HTR-8/SVneo (cell line): ENCODE data around the gene FRMD3.

Experiments used
- DNase-seq: peaks from one replicate; pipeline ENCODE4 v3.0.0; 2011; ENCODE audit warnings: low spot score, mixed read lengths; ENCODE audit not compliant: insufficient read length
- FAIRE-seq: peaks from 2 replicates; lab custom pipeline; 2011; peaks lifted over from hg19 to GRCh38; lab: Jason Lieb, UNC

The FRMD3 gene

DNA sequence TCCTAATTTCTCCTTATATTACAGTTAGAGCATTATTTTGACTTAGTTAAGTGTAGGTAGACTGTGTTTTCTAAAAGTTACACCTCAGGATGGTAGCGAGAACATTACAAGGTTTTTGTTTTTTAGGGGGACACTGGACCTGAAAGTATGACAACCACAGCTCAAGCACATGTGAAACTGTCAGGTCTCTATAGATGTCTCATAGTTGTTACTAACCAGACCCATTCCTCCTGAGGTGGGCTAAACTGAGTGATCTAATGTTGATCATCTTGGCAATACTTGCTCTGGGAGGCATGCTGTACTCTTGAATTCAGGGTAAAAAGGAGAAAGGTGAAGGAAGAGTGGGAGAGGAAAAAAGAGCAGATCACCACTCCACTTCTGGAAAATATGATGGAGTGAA, 278.6 kb downstream of the FRMD3 start:
- FAIRE-seq (no peak), DNase-seq (no peak)

DNA sequence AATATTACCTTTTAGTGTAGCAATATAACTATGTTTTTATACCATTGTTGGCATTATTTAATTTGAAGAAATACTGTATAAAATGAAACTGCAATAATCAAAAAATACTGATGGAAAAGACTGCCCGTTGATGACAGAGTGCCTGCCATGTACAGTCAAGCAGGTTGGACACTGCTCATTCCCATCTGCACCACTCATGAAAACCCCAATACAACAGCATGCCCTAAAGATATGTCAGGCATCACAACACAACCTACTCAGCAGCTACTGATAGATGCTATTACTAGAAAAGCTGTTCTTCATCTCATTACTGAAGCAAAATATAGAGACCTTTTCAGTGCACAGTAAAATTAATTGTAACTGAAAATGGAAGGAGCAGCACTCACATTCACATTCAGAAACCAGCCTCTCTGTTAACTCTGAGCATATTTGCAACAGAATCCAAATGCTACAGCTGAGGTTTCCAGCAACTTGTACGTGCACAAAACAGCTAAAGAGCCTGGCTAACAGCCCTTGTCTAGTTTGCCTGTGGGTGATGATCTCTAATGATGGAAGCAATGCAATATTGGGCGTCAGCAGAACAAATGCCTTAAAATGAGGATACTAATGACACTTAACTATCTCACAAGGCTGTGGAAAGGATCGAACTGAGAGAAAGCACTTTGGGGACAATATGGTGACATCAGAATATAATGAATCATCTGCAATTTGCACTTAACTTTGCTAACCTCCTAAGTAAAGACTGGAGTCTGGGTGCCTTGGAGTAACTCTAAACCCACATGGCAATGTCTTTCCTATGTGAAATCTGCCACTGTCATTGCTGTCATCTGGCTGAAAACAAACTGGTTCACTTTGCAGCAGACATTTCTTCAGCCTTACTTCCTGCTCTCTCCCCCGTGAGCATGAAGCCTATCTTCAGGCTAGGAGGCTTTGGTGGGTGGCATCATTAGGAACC, 280.0 kb downstream of the FRMD3 start:
- no peak for DNase-seq
- no peak for FAIRE-seq

DNA sequence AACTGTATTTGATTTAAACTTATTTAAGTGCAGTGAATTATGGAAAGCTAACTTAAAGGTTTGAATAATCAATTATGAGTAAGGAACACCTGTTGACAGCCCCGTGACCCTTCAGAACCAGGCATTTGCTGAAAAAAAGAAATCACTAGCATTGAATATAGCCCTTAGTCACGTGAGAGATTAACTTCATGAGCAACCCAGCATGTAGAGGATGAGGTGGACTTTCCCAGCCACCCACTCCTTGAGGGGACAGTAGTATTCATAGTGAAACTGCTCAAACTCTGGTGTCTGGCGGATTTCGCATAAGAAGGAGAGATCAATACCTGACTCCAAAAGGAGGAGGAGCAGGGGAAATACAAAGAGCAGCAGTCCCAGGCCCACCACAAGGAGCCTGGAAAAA, 290.5 kb downstream of the FRMD3 start:
- FAIRE-seq: no peak
- DNase-seq: no peak

DNA sequence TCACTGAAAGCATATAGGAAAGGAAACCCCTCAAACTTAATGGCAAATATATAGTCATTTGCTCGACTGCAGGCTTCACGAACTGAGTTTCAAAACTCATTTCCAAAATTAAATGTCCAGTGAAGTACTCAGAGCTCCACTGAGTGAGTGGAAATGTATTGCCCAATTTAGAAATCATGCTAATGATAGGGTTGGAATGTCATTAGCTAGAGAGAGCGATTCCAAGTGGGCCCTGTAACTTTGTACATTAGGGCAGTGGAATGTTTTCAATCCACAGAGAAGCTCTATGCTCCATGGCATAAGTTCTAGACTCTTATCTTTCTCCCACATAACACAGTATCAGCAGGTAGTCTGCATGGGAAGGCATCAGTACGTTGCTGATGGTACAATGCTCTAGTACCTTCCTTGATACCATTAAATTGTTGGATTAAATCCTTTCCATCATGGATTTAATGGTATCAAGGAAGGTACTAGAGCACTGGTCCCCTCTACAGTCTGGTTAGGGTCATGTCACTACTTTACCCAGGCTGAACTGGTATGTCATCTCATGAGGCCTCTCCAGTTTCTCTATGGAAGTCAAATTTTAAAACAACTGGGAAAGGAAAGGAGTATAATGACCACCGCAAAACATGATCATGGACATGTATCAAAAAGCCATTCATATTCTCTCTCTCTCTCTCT, 292.1 kb downstream of the FRMD3 start:
- FAIRE-seq (no peak), DNase-seq (no peak)

DNA sequence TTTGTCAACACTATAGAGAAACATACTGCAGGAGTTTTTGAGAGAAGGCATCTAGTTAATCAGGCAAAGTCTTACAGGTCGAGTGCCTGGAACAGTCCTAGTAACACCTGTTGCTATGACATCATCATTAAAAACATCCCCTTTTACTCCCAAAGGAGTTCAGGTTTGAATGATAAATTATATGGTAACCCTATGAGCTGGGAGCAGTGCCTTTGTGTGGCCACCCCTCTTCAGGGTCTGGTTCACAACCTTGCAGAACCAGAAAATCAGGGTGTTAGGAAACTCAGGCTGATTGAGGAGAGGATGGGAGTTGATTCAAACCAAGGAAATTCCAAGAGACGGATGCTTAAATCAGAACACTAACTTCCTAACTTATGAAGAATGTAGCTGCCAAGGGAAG, 296.1 kb downstream of the FRMD3 start:
- DNase-seq (no peak), FAIRE-seq (no peak)

DNA sequence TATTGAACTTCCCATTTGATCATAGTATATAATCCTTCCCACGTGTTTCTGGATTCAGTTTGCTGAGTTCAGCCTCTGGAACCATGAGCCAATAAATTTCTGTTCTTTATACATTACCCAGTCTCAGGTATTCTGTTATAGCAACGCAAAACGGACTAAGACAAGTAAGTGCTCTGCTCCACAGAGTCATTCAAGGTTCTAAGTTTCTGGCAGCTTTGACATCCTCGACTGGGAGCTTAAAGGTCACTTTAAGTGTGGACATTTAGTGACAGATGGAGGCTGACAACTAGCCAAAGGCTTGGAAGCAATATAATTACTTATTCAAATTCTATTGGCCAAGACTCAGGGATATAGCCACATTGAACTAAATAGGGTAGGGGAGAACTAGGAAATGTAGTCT, 297.5 kb downstream of the FRMD3 start:
- no peak for DNase-seq
- FAIRE-seq: no peak

DNA sequence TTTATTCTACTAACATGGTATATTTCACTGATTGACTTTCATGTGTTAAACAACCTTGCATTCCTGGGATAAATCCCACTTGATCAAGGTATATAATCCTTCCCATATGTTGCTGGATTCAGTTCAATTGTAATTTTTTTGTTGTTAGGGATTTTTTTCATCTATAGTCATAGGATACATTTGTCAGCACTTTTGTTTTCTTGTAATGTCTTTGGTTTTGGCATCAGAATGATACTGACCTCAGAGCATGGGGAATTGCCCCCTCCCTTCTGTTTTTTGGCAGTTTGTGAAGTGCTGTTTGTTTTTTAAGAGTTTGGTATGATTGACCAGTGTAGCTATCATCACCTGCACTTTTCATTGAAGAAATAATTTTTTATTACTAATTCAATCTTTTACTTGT, 298.5 kb downstream of the FRMD3 start:
- FAIRE-seq (no peak), DNase-seq (no peak)

DNA sequence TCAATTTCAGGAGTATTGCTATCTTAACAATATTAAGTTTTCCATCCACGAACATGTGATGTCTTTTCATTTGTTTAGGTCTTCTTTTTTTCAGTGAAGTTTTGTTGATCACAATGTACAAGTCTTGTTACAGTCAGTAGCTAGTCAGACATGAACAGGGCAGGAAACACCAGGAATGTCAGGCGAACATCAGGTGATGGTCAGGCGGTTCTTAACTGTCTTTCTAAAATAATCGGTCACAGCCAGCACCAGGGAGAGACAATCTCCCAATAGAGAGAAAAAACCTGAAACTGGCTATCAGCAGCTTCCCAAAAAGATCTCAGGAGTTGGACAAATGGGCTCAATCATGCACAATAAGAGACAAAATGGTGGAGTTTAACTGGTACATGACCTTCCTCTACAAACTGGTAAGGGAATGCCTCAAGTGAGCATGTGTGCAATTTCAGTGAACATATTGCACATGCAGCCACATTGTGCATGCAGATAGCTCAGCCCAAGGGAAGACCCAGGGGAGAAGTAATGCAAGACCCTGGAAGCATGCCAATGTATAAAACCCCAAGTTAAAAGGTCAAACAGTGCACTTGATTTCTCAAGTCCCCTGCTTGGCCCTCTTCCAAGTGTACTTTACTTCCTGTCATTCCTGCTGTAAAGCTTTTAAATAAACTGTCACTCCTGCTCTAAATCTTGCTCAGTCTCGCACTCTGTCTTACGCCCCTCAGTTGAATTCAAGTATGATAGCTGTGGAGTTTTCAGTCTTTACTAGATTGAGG, 299.1 kb downstream of the FRMD3 start:
- DNase-seq (no peak), FAIRE-seq (no peak)

DNA sequence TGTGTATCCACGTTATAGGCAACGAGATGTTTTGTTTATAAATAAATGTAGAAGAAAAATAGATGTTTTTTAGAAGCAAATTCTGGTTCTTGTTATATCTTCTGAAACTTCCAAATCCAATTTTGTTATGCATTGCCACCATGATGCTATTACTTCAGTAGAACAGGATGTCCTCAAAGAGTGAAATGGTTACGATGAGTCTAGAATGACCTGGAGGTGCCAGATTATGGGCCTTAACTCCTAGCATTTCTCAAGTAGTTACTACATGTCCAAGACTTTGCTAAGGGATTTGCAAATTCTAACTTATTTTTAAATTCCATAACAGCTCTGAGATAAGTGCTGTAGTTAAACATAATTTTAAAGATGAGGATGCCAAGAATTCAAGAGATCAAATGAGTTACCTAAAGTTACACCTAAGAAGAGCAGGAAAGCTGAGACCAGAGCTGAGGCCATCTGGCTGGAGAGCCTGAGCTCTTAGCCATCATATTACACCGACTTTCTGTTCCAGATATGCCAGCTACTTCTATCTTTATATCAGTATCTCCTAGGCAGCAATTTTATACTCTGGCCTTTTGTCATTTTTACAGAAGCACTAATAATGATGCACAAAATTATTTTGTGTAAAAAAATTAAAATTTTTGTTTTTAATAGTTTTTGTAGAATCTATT, 302.0 kb downstream of the FRMD3 start:
- no peak for FAIRE-seq
- DNase-seq: no peak

DNA sequence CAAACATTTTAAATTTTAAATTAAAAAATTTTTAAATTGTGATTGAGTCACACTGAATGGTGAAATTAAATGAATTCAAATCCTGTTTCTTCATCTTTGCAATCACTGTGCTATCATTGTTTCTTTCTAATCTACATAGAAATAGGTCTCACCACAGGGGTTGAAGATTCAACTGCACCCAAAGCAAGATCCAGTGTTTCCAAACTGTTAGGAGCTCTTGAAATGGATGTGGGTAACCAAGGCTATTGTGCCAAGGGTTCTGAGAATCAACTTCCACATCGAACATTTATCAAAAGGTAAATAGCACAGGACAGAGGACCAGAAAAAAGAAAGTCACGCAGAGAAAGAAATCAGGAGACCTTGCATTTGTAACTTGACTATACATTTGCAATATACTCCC, 302.7 kb downstream of the FRMD3 start:
- FAIRE-seq (no peak), DNase-seq (no peak)

DNA sequence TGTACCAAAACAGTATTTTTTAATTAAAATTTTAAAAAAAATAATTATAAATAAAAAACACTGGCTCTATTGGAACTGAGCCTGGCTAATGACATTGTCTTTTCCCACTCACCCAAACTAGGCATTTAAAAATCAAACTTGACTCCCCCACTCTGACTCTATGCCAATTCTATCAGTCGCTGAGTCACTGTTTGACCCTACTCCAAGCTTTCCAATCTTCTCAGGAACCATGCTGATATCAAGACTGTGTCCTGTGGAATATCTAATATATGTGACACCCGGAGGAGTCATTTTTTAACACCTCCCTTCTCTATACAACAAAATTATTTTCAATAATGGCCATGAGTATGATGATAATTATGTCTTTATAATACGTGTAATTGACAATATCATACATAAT, 303.7 kb downstream of the FRMD3 start:
- no peak for DNase-seq
- FAIRE-seq: no peak

DNA sequence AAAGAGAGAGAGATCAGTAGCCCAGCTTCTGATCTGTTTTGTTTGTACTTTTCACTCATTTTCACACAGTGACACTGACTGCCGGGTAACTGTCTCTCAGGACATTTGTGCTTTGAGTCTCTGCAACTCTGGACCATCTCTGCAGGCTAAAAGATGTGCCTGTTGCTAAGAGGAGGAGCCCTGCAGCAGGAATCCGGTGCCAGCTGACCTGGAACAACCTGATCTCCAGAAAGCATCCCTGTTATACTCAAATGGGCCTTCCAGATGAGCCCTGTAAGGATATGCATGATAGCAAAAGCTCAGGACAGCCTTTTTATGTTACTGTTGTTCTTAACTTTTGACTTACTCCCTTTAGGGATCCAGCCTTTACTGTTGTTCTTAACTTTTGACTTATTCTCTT, 304.6 kb downstream of the FRMD3 start:
- DNase-seq (no peak), FAIRE-seq (no peak)

DNA sequence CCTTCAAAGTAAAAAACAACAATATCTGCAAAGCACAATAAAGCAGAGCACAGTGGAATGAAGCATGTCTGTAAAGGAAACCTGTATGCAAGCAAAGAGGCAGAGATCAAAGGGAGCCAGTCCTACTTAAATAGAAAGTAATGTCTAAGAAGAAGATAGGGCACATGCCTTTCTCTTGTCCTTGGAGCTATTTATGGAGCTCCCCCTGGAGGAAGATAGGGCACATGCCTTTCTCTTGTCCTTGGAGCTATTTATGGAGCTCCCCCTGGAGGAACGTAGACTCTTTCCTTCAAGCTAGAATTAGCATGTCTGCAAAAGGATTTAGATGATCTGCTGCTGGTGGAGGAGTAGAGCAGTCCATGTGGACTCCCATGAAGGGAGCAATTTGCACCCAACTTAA, 307.2 kb downstream of the FRMD3 start:
- DNase-seq: no peak
- FAIRE-seq: no peak

DNA sequence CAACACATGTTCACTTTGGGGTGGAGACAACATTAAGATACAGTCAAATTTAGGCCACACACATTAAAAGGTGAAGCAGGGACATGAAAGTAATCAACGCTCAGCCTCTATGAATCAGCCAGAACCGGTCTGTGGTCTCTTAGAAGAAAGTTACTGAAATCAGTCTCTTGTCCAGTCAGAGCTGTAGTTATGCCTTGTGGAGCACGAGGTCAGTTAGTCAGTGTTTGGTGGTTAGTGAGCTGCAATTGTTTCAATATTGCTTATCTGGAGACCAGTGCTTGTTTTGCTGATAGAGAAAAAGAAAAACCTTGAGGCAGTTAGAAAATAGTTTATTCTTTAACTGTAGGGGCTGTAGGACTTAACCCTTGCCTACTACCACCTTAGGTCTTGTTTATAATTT, 317.5 kb downstream of the FRMD3 start:
- DNase-seq: no peak
- FAIRE-seq: no peak

DNA sequence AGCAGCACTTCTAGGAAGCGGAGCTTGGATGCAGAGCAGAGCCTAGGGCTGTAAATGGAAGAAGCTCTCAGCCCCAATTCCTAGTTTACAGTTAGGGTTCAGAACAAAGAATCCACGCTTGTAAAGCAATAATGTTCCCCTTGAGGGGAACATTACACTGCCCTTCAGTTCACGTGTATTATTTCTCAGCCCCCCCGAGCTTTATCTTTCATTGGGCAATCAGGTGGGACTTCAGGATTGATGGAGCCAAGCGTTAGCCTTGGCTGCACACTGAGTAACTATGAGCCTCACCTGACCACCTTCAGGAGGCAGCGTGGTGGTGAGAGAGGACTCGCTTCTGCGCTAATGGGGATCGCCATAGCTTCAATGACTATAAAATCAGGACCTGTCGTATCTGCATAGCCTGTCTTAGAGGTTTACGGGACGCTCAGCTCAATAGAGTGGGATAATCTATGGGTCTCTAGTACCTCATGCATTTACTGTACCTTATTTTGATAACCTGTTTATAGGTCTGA, 318.2 kb downstream of the FRMD3 start:
- DNase-seq (no peak), FAIRE-seq (no peak)

DNA sequence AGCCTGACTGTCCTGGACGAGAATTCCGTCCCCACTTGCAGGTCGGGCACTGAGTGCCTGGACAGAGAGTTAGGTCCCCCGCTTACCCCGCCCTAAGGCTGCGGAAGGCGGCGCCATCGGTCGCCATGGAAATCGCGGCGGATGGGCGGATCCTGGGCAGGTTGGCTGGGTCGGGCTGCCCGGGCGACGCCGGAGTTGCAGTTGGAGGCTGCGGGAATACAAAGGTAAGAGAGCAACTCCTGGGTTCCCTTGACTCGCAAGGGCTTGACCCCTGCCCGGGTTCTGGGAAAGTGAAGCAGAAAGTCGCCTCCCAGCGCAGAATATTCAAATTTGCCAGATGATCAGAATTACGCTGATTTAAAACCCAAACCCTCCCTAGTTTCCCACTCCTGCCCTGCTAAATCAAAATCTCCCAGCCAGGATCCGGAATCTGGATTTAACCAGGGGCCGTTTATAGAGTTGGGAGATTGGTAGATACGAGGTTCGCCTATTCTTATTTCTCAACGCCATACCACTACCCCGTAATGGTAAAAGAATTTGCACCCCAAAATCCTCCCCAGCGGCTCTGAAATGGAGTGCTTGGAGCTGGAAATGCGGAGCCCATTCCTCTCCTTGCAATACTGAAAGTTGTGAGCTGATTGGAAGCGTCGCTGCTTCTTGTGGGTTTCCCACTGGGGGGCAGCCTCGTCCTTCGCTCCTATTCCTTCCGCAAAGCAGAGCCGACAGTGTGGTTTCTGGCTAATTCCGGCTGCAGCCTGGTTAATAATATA, 318.9 kb downstream of the FRMD3 start:
- peak; percentile 67 for DNase-seq
- FAIRE-seq: no peak

DNA sequence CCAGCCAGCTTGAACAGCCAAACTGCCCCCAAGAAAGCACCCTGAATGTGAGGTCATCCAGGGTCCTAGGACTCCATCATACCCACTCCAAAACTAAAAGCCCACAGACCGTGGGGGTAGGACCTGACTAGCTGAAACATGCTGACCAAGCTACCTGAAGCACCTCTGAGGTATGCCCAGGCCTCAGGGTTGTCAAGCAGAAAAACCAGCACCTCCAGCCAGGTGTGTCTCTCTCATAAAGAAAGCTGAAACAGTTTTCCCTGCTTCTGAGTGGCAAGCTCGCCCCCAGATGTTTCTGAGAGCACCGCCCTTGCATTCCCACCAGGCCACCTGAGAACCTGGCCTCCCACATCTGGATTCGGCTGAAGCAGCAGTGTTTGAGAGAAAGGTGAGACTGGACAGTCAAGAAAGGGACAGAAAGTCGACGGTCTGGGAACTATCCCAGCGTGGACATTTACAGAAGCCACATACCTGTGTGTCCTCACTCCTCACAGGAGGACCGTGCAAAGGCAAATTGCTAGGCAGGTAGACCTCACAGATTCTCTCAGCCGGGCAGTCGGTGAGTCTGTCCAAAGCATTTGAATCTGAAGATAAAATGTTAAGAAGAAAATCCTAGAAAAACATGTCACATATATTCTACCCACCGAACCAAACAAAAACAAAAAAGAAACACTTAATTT, 319.6 kb downstream of the FRMD3 start:
- no peak for DNase-seq
- no peak for FAIRE-seq

DNA sequence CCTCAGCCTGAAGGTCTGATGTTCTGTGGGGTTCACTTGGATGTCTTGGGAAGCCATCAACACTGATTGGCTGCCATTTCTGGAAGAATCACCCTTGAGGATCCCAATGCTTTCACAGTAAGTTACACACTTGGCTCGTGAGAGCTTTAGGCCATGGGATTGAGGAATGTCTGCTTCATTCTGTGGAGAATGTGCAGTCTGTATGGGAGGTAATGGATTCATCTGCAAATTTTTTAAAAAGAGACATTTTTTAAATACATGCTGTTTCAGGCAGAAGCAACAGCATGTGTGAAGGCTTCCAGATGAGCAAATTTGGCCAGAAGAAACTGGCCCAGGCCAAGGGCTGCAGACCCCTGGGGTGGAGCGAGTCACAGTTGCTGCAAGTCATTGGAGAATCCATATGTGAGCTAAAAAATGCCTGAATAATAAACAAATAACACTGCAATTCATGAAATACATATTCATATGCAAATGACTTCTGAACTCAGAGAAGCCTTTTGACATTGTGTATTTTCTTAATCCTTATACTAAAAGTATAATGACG, 328.9 kb downstream of the FRMD3 start:
- FAIRE-seq: no peak

More for the DNA sequence above, 328.9 kb downstream of the FRMD3 start:
- DNase-seq: no peak
